HG03432 (cell line): ENCODE data around the gene NR6A1.

Source experiments
- ATAC-seq: cut with Tn5 transposase; IDR thresholded peaks from one replicate; pipeline ENCODE4 v1.9.1; 2021; ENCODE audit warnings: mild to moderate bottlenecking, moderate library complexity; ENCODE audit not compliant: unreplicated experiment

The NR6A1 gene

GRCh38 chr9:124733964-124734740 lies 37.0 kb downstream of the NR6A1 start:
- no peak for ATAC-seq

- ATAC-seq = no peak
Observed at GRCh38 chr9:124730772-124731171, 40.3 kb downstream of the NR6A1 start.

- ATAC-seq = no peak
Observed at GRCh38 chr9:124726886-124727285, 44.2 kb downstream of the NR6A1 start.

GRCh38 chr9:124725068-124725452 lies 46.1 kb downstream of the NR6A1 start:
- ATAC-seq = no peak

- no peak for ATAC-seq
Observed at GRCh38 chr9:124724415-124725067, 46.6 kb downstream of the NR6A1 start.

- no peak for ATAC-seq
Observed at GRCh38 chr9:124723352-124723751, 47.8 kb downstream of the NR6A1 start.

- no peak for ATAC-seq
Observed at GRCh38 chr9:124721109-124721906, 49.8 kb downstream of the NR6A1 start.

GRCh38 chr9:124720429-124721108 lies 50.5 kb downstream of the NR6A1 start:
- ATAC-seq = no peak

GRCh38 chr9:124718928-124719327 lies 52.2 kb downstream of the NR6A1 start:
- ATAC-seq = no peak

- no peak for ATAC-seq
Observed at GRCh38 chr9:124717597-124717996, 53.5 kb downstream of the NR6A1 start.

- no peak for ATAC-seq
Observed at GRCh38 chr9:124716808-124717207, 54.3 kb downstream of the NR6A1 start.

- no peak for ATAC-seq
Observed at GRCh38 chr9:124710766-124711165, 60.3 kb downstream of the NR6A1 start.

- ATAC-seq = no peak
Observed at GRCh38 chr9:124709292-124709690, 61.8 kb downstream of the NR6A1 start.

GRCh38 chr9:124708633-124709291 lies 62.3 kb downstream of the NR6A1 start:
- ATAC-seq = no peak

GRCh38 chr9:124708074-124708473 lies 63.0 kb downstream of the NR6A1 start:
- ATAC-seq = no peak

GRCh38 chr9:124707666-124708065 lies 63.4 kb downstream of the NR6A1 start:
- no peak for ATAC-seq

- ATAC-seq = no peak
Observed at GRCh38 chr9:124706685-124707084, 64.4 kb downstream of the NR6A1 start.

GRCh38 chr9:124699575-124699974 lies 71.5 kb downstream of the NR6A1 start:
- no peak for ATAC-seq

- no peak for ATAC-seq
Observed at GRCh38 chr9:124698265-124698664, 72.8 kb downstream of the NR6A1 start.

GRCh38 chr9:124697326-124698200 lies 73.5 kb downstream of the NR6A1 start:
- no peak for ATAC-seq
